Effector memory CD8-positive, alpha-beta T cell (primary cell): ENCODE measurements around the gene KLK2.

Experiments used
- ATAC-seq: fragments of 150-1000 bp; cut with Tn5 transposase; replicated peaks from 2 replicates; pipeline ENCODE4 v1.10.0; 2021; ENCODE audit warnings: mild to moderate bottlenecking, moderate library complexity
- DNase-seq, 3 experiments: peaks; one replicate each; pipeline ENCODE4 v3.0.0; 2021
- H3K27ac Mint-ChIP-seq, 2 donors: one replicate each; pipeline ENCODE4 v1.8.0; 2022; ENCODE audit warnings: mild to moderate bottlenecking in 2 of 2, mixed read lengths in 2 of 2, moderate library complexity in 2 of 2
- H3K27me3 Mint-ChIP-seq, 2 donors: one replicate each; pipeline ENCODE4 v1.8.0; 2022; ENCODE audit warnings: mixed read lengths in 2 of 2
- H3K36me3 Mint-ChIP-seq: one replicate; pipeline ENCODE4 v1.8.0; 2022; ENCODE audit warnings: mild to moderate bottlenecking, moderate library complexity, mixed read lengths; ENCODE audit not compliant: insufficient read depth
- H3K4me1 Mint-ChIP-seq, 2 donors: one replicate each; pipeline ENCODE4 v1.8.0; 2022; ENCODE audit warnings: low read depth in 2 of 2, mixed read lengths in 2 of 2
- H3K4me3 Mint-ChIP-seq, 2 donors: one replicate each; pipeline ENCODE4 v1.8.0; 2022; ENCODE audit warnings: mild to moderate bottlenecking in 2 of 2, mixed read lengths in 2 of 2, moderate library complexity in 2 of 2
- H3K9me3 Mint-ChIP-seq, 2 donors: one replicate each; pipeline ENCODE4 v1.8.0; 2022; ENCODE audit warnings: mixed read lengths in 2 of 2

The KLK2 gene

GRCh38 chr19:50928831-50929230 is 55.6 kb downstream of the KLK2 start:
- no peak overlapping the region for H3K4me3 Mint-ChIP-seq
- DNase-seq, result no peak
- no peaks in the 10 kb centered on the region for H3K9me3 Mint-ChIP-seq
- H3K27ac Mint-ChIP-seq, result no peak overlapping the region
- H3K36me3 Mint-ChIP-seq, result no peaks in the 10 kb centered on the region
- H3K4me1 Mint-ChIP-seq, result no peaks in the 10 kb centered on the region
- ATAC-seq, result no peak
- H3K27me3 Mint-ChIP-seq, result peaks cover 30 to 58% of the 10 kb centered on the region in 2 donors
